Ecto neural progenitor cell (in vitro differentiated cells): Measurements from ENCODE around the gene MAD1L1.
"Not testable (repeated sequence)": the region's sequence is repeated elsewhere in the genome, so short reads cannot be mapped to it uniquely, and the experiment has no call there.

ENCODE experiments used
- DNase-seq: peaks from one replicate; pipeline ENCODE4 v3.0.0-alpha.2; 2018; ENCODE audit warnings: low spot score

Gene MAD1L1

DNA sequence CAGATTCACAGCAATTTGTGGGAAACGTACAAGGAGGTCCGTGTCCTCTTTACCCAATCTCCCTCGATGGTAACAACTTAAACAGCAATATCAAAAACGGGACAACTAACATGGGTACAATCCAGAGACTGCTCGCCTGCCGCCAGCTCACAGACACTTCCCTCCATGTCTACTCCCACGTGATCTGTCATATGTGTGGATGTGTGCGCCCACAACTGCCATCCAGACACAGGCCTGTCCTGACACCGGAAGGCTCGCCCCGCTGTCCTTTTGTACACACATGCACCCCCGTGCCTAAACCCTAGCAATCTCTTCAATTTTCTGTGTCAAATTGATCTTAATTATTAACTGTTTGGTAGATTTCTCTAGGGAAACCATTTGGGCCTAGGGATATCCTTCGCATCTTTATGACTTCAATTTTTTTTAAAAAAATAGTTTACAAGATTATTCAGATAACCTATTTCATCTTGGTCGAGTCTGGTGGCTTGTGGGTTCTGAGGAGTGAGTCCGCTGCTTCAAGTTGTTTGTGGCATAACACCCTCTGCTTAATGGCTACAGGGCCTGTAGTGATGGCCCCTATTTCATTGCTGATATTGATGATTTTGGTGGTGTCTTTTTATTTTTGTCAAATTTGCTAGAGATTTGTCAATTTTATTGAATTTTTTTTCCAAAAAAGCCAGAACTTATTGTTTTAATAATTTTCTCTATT is 260.6 kb downstream of the MAD1L1 start:
- no peak for DNase-seq

GRCh38 chr7:1970895-1971294 is 261.9 kb downstream of the MAD1L1 start:
- DNase-seq = no peak

DNA sequence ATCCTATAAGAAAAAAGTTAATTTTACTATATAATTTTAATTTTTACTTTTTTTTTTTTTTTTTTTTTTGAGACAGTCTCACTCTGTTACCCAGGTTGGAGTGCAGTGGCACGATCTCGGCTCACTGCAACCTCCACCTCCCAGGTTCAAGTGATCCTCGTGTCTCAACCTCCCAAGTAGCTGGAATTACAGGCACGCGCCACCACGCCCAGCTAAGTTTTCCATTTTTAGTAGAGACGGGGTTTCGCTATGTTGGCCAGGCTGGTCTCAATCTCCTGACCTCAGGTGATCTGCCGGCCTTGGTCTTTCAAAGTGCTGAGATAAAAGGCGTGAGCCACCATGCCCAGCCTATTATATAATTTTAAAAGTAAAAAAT is 262.5 kb downstream of the MAD1L1 start:
- DNase-seq = not testable (repeated sequence)

GRCh38 chr7:1969459-1970284 is 263.1 kb downstream of the MAD1L1 start:
- DNase-seq = no peak

GRCh38 chr7:1968397-1969111 is 264.2 kb downstream of the MAD1L1 start:
- DNase-seq = no peak

- DNase-seq = no peak
Observed at GRCh38 chr7:1967512-1968396, 265.0 kb downstream of the MAD1L1 start.

DNA sequence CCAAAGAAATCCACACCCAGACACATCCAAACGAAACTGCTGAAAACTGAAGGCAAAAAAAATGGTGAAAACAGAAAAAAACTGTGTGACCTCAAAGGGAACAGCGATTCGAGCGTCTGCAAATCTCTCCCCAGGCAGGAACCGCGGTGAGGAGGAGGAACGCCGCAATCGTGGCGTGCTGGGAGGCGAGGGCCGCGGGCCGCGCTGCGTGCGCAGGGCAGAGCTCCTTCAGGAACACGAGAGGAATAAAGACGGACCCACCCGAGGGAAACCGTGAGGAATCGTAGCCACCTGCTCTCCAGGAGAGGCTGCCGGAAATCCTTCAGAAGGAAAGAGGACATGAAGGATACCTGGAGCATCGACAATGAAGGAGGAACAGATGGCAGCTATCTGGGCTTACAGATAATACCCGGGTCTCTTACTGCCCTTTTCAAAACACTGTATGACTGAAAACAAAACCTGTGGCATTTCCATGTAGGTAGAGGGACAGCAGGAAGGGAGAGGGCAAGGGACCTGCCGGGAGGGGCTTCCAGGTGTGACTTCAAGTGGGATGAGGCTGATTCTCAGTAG is 266.0 kb downstream of the MAD1L1 start:
- no peak for DNase-seq

DNA sequence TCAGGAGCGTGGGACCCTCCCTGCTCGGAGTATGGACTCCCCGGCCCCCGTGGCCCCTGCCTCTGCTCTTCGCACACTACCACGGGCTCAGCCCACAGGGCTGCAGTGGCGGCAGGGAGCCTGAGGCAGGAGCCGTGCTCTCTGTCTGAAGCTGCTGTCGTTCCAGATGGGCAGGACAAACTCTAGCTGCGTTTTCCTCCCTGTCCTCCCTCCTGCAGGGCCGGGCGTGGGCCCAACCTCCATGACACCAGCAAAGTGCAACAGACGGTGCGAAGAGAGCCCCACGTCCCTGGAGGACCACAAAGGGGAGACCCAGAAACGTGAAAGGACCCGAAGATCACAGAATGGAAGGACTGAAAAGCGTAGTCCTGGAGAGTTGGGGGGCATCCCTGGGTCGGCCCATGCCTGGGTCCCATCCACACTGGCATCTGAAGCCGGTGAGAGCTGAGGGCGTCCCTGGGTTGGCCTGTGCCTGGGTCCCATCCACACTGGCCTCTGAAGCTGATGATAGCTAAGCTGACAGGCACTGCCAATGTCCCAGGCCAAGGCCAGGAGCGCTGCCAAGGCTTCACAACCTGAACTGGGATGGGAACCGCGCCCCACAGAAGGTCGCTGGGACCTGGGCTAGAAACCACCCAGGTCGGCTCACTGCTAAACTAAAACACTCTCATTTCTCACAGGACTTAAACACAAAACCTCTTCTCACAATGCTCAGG is 267.0 kb downstream of the MAD1L1 start:
- DNase-seq = no peak

DNA sequence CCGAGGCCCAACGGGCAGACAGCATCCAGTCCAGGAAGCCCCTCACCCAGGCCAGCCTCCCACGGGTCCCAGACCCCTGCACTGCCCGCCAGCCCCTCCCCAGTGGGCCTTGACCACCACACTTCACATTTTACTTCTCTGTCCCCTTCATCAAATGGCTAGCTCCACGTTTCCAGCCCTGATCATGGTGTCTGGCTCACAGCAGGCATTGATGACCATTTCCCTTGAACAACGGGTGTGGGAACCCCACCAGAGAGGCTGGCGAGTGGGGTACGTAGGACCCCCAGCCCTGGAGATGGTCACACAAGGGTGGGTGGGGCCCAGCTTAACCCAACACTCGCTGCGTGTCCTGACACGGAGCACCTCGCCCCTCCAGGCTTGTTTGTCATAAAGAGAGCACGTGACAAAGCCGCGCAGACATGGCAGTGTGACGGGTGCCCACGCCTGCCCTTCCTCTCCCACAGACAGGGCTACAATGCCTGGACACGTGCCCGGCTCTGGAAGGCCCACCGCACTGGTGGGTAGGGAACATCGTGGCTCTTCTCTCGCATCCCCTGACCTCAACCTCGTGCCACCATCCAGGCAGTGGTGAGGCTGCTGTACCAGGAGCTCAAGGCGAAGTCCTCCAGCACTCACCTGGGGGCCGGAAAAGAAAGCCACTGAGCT is 267.7 kb downstream of the MAD1L1 start:
- DNase-seq = no peak

DNA sequence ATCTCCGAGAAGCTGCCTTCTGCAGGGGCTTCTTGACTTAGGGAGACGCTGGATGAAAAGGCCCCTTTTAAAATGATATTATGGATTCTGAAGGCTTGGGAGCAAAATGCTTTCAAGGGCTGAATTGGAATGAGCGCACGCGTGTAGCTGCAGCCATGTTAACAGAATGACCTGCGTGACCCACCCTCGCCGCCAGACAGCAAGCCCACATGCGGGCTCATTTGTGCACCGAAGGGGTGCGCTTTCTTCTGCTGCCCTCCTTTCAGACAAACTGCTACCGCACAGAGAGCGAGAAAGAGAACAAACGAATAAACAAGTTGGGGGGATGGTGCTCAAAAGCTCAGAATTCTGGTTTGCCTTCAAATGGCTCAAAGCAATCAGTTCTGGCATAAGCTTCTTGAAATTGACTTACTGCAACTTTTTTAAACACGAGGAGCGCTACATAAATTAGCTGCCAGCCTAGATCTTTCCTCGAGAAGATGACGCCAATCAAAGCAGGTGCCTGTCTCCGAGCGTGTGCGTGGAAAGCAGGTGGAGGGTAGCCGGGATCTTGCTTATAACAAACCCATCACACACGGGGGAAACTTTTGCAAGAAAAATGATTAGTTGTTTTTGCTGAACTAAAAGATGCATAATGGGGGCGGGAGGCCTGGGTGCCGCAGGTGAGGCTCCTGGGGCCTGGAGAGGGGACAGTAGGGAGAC is 268.4 kb downstream of the MAD1L1 start:
- no peak for DNase-seq

DNA sequence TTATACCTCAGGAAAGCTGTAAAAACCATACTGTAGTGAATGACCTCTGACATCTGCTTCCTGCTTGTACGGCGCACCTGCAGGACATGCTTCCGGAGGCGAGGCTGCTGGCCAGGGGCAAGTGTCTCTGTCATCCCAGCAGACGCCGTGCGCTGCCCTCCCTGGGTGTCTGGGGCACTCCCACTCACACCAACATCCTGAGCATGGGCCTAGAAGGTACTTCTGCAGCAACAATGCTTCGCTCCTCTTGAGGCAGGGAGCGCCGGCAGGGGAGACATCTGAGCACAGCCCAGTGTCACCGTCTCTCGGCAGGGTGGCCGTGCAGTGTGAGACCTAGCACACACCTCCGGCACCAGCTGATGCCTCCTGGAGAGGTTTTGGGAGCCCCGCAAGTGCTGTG is 269.2 kb downstream of the MAD1L1 start:
- no peak for DNase-seq

DNA sequence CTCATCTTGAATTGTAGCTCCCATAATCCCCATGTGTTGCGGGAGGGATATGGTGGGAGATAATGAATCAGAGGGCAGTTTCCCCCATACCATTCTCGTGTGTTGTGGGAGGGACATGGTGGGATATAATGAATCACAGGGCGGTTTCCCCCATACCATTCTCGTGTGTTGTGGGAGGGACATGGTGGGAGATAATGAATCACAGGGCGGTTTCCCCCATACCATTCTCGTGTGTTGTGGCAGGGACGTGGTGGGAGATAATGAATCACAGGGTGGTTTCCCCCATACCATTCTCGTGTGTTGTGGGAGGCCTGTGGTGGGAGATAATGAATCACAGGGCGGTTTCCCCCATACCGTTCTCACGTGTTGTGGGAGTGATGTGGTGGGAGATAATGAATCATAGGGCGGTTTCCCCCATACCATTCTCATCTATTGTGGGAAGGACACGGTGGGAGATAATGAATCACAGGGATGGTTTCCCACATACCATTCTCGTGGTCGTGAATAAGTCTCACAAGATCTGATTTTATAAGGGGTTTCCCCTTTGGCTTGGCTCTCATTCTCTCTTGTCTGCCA is 271.0 kb downstream of the MAD1L1 start:
- DNase-seq = no peak

DNA sequence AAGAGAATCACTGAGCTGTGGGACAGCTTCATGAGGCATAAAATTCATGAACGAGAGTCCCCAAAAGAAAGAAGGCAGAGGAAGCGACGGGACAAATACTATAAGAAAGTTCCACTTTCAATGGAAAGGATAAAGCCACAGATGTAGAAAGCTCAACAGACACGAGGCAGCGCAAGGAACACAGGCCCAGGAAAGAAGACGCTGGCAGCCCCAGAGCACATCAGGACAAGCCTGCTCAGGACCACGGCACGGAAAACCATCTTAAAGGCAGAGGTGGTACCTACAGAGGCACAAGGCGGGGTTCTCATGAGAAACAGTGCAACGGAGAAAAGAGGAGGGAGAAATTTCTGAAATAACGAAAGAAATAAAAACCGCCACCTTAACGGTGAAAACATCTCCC is 273.4 kb downstream of the MAD1L1 start:
- no peak for DNase-seq

- no peak for DNase-seq
Observed at GRCh38 chr7:1957471-1958225, 275.1 kb downstream of the MAD1L1 start.

DNA sequence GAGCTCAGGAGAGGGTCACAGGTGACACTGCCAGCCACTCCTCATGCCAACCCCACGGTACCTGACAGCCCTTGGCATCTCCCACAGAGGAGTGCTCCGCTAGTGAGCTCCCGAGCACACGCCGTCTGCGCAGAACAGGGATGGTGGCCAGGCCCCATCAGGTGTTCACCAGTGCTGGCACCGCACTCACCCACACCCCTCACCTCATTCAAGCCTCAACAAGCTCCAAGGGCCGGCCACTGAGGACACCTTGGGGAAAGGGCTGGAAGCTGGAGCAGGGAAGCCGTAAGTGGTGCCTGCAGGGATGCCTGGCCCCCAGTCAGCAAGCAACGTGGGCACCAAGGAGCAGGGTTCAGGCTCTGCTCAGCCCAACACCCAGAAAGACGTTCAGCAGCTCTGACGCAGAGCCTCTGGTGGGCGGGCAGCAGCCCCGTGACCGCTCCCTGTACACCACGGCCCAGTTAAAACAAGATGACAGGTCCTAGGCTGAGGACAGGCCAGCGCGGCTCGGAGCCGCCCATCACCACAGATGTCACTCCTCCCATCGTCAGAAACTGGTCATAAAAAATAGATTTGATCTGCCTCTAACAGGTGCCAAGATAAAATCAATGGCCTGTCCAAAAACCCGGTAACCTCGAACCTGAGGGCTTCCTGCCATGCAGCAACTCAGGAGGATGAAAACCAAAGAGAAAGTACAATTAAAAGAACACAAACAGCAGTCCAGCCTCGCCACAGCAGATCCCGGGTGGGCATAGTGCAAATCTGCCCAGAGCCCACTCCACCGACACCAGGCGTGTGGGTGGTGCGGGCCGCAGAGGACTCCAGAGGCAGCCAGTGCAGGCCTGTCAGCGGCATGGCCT is 275.9 kb downstream of the MAD1L1 start:
- no peak for DNase-seq

DNA sequence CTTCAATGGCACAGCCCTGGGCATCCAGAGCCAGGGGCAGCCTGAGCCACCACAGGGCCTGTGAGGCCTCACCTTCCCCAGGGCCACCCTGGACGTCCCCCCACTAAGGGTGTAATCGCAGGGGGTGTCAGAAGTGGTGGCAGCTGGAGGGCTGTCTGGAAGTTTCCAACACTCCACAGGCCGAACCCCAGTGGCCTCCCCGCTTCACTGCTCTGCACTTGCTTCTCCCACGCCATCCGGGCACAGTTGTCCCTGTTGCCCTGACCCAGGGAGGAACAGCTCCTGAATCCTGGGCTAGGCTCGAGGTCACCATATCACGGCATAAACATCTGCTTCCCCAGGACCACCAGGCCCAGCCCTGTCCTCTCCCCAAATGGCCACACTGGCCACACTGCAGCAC is 276.6 kb downstream of the MAD1L1 start:
- no peak for DNase-seq

- DNase-seq = no peak
Observed at GRCh38 chr7:1954366-1955004, 278.3 kb downstream of the MAD1L1 start.
